GM12878 (cell line): ENCODE results near the gene SEPHS2. TPM values are rescaled to one million over a fixed set of nuclear protein-coding genes. Genes with fewer than 3 reads are reported as not detected.

Experiments
- BHLHE40 ChIP-seq, 2 experiments: fragments of 450-650 bp in 1 of 2; IDR thresholded peaks; 2 replicates each; pipeline ENCODE4 v1.6.1; 2011 to 2017; ENCODE audit warnings: low read depth in 2 of 2, borderline replicate concordance in 1 of 2, improper control_type of control experiment in 1 of 2, low read length in 1 of 2, mild to moderate bottlenecking in 1 of 2
- CHD1 ChIP-seq: IDR thresholded peaks from 2 replicates; pipeline ENCODE4 v1.6.1; 2012; ENCODE audit warnings: low read depth, low read length, improper control_type of control experiment
- CHD4 ChIP-seq: fragments of 200-600 bp; sonication (generic); IDR thresholded peaks from 2 replicates; pipeline ENCODE4 v1.6.1; 2016; ENCODE audit warnings: mild to moderate bottlenecking
- CREM ChIP-seq: IDR thresholded peaks from 2 replicates; pipeline ENCODE4 v1.6.1; 2014; ENCODE audit warnings: antibody characterized with exemption, low read depth
- CTCF ChIP-seq, 3 experiments: IDR thresholded peaks in 2 of 3; conservative IDR thresholded peaks in 1 of 3; 2 replicates each; pipeline ENCODE4 v1.5.1; 2011; ENCODE audit warnings: low read depth in 3 of 3, low read length in 3 of 3, mild to moderate bottlenecking in 3 of 3, control low read depth in 2 of 3, moderate library complexity in 2 of 3, inconsistent platforms in 1 of 3, mixed read lengths in 1 of 3; ENCODE audit not compliant: control insufficient read depth in 2 of 3, insufficient read depth in 1 of 3; ENCODE audit errors: extremely low read depth in 1 of 3
- DPF2 ChIP-seq: fragments of 450-650 bp; IDR thresholded peaks from 2 replicates; pipeline ENCODE4 v1.6.1; 2017; ENCODE audit warnings: mild to moderate bottlenecking
- GATAD2B ChIP-seq: fragments of 450-650 bp; conservative IDR thresholded peaks from 2 replicates; pipeline ENCODE4 v1.6.1; 2017; ENCODE audit warnings: low read depth, mild to moderate bottlenecking, moderate library complexity
- MAX ChIP-seq: IDR thresholded peaks from 2 replicates; pipeline ENCODE4 v1.6.1; 2012; ENCODE audit warnings: low read depth, low read length, improper control_type of control experiment
- MXI1 ChIP-seq: fragments of 150-350 bp; IDR thresholded peaks from 2 replicates; pipeline ENCODE4 v1.6.1; 2011; ENCODE audit warnings: low read depth, mild to moderate bottlenecking, inconsistent platforms, low read length, improper control_type of control experiment
- NKRF ChIP-seq: fragments of 450-650 bp; conservative IDR thresholded peaks from 2 replicates; pipeline ENCODE4 v1.6.1; 2017; ENCODE audit warnings: mild to moderate bottlenecking, moderate library complexity
- NRF1 ChIP-seq: conservative IDR thresholded peaks from 2 replicates; pipeline ENCODE4 v1.6.1; 2011; ENCODE audit warnings: mild to moderate bottlenecking, low read depth, low read length, improper control_type of control experiment
- PAX5 ChIP-seq: IDR thresholded peaks from 2 replicates; pipeline ENCODE4 v1.6.1; 2011; ENCODE audit warnings: low read depth, low read length, borderline replicate concordance
- POU2F2 ChIP-seq: IDR thresholded peaks from 3 replicates; pipeline ENCODE4 v1.6.1; 2011; ENCODE audit warnings: low read depth, mild to moderate bottlenecking, low read length, borderline replicate concordance
- RB1 ChIP-seq: fragments of 450-650 bp; formaldehyde crosslinking; IDR thresholded peaks from 2 replicates; pipeline ENCODE4 v1.6.1; 2017; ENCODE audit warnings: mild to moderate bottlenecking, borderline replicate concordance
- RCOR1 ChIP-seq: conservative IDR thresholded peaks from 2 replicates; pipeline ENCODE4 v1.6.1; 2012; ENCODE audit warnings: low read depth, low read length, improper control_type of control experiment
- RELA ChIP-seq: fragments of 450-650 bp; IDR thresholded peaks from 2 replicates; pipeline ENCODE4 v1.8.0; 2014; ENCODE audit warnings: borderline replicate concordance; ENCODE audit not compliant: partially characterized antibody
- SMC3 ChIP-seq: IDR thresholded peaks from 2 replicates; pipeline ENCODE4 v1.6.1; 2011; ENCODE audit warnings: low read length, improper control_type of control experiment, borderline replicate concordance
- SUZ12 ChIP-seq: fragments of 200-600 bp; sonication (generic); IDR thresholded peaks from one replicate; pipeline ENCODE4 v1.6.1; 2018; ENCODE audit warnings: antibody characterized with exemption, mild to moderate bottlenecking; ENCODE audit not compliant: unreplicated experiment
- ZNF207 ChIP-seq: fragments of 450-650 bp; IDR thresholded peaks from 2 replicates; pipeline ENCODE4 v1.6.1; 2014; ENCODE audit warnings: antibody characterized with exemption, mild to moderate bottlenecking, borderline replicate concordance
- ZNF384 ChIP-seq: IDR thresholded peaks from 2 replicates; pipeline ENCODE4 v1.6.1; 2012; ENCODE audit warnings: low read depth, mild to moderate bottlenecking, low read length, improper control_type of control experiment, borderline replicate concordance
- ZNF687 ChIP-seq: fragments of 450-650 bp; IDR thresholded peaks from 2 replicates; pipeline ENCODE4 v1.6.1; 2017; ENCODE audit warnings: mild to moderate bottlenecking, moderate library complexity
- polyA plus RNA-seq, 11 experiments: library from polyadenylated mRNA; depleted of rRNA in 4 of 11; unstranded in 6 of 11; stranded (reverse) in 5 of 11; fragments of >200 nt; fragmentation: Nextera tagmentation in 4 of 11; fragmentation: Illumina TruSeq in 1 of 11; extraction: Ambion mirVana in 4 of 11; extraction: Trizol in 1 of 11; gene quantifications; 1 replicate in 1 of 11; 2 replicates in 10 of 11; pipeline versions ENCODE4 v1.2.1 to v1.2.3, GENCODE V29; 2011 to 2016; ENCODE audit warnings: inconsistent platforms in 2 of 11, missing spikeins in 2 of 11, low read depth in 1 of 11
- total RNA-seq, 4 experiments: library from RNA; depleted of rRNA in 3 of 4; stranded (reverse); fragments of >200 nt in 3 of 4; fragmentation: Illumina TruSeq in 1 of 4; extraction: Trizol in 1 of 4; gene quantifications; 2 replicates each; pipeline versions ENCODE4 v1.2.1 to v1.2.3, GENCODE V29; 2013 to 2021

SEPHS2 gene
- total and polyA plus RNA-seq, 10 of the 15 experiments (the other 5 are each of a cell fraction or from before 2014, with no cell fraction given) = 21.6 to 99.8 (median 72.9) TPM

GRCh38 chr16:30417529-30418349, 27.9 kb downstream of the SEPHS2 start (continued):
- peak in 2 of 3 experiments; percentile 29 to 33; a peak in 3 of 6 replicates for TF ChIP-seq CTCF (IDR thresholded peaks at IDR 0.05 in 2 of 3, conservative IDR thresholded peaks at IDR 0.05 in 1 of 3; ENCODE audit: control insufficient read depth in 2 of 3, extremely low read depth in 1 of 3, insufficient read depth in 1 of 3, low read depth in 3 of 3, low read length in 3 of 3)
- TF ChIP-seq DPF2 = peak; percentile 80
- peak; percentile 43; the same call in 1 of the 2 replicates for TF ChIP-seq NKRF
- peak; percentile 62 for TF ChIP-seq ZNF207
- TF ChIP-seq NRF1 = peak; percentile 81
- TF ChIP-seq ZNF384 = no peak
- TF ChIP-seq BHLHE40 (IDR thresholded peaks at IDR 0.05; ENCODE audit: borderline replicate concordance in 1 of 2, low read depth in 2 of 2, low read length in 1 of 2) = peak; percentile 93 to 99
- TF ChIP-seq CREM = peak; percentile 17; the same call in 1 of the 2 replicates
- TF ChIP-seq MXI1 = peak; percentile 90
- peak; percentile 34; the same call in 1 of the 2 replicates for TF ChIP-seq PAX5
- TF ChIP-seq RELA = peak; percentile 51
- no peak for TF ChIP-seq SUZ12
- TF ChIP-seq SMC3 = 0 out of 2 replicates have a peak, but pooled peaks have one; percentile 4
- peak; percentile 77 for TF ChIP-seq GATAD2B
- peak; percentile 86 for TF ChIP-seq MAX
- TF ChIP-seq POU2F2 = no peak; the same call in 2 of the 3 replicates
- TF ChIP-seq CHD4 = no peak
- 0 out of 2 replicates have a peak, but pooled peaks have one; percentile 68 for TF ChIP-seq RB1
- peak; percentile 99 for TF ChIP-seq ZNF687
- 0 out of 2 replicates have a peak, but pooled peaks have one; percentile 36 for TF ChIP-seq RCOR1
- no peak for TF ChIP-seq CHD1
